H1 (cell line): ENCODE measurements around the gene RFC1. TPM values are rescaled to one million over a fixed set of nuclear protein-coding genes. Genes with fewer than 3 reads are reported as not detected.

Source experiments
- CTCF ChIA-PET: fragments of 300-600 bp; sonication (Branson Sonifier 250); formaldehyde crosslinking; loops from one replicate; lab custom pipeline; 2021; ENCODE audit not compliant: partially characterized antibody; lab: Charles Lee
- POLR2A ChIA-PET: fragments of 300-600 bp; sonication (Branson Sonifier 250); formaldehyde crosslinking; loops from one replicate; lab custom pipeline; 2021; ENCODE audit warnings: inconsistent platforms; ENCODE audit not compliant: partially characterized antibody; lab: Charles Lee
- DNase-seq, 2 experiments: peaks; one replicate each; pipeline versions ENCODE4 v3.0.0 to v3.0.0-alpha.2; 2010 to 2022; ENCODE audit warnings: low spot score in 2 of 2, low read depth in 1 of 2, mixed read lengths in 1 of 2
- FAIRE-seq: peaks from 2 replicates; lab custom pipeline; 2011; peaks lifted over from hg19 to GRCh38; lab: Jason Lieb, UNC
- H2AFZ ChIP-seq: 2 replicates; pipeline ENCODE4 v1.8.1; 2012; ENCODE audit warnings: low read length, inconsistent platforms
- H2AK5ac ChIP-seq: 2 replicates; pipeline ENCODE4 v1.6.1; 2013; ENCODE audit warnings: low read depth, low read length
- H2BK120ac ChIP-seq: replicated peaks from 2 replicates; pipeline ENCODE3; 2013; ENCODE audit warnings: low read depth, low read length, inconsistent platforms
- H2BK12ac ChIP-seq: 2 replicates; pipeline ENCODE4 v1.6.1; 2013; ENCODE audit warnings: low read depth, low read length
- H2BK15ac ChIP-seq: 2 replicates; pipeline ENCODE4 v1.6.1; 2013; ENCODE audit warnings: low read length
- H2BK20ac ChIP-seq: 2 replicates; pipeline ENCODE4 v1.6.1; 2013; ENCODE audit warnings: low read length
- H2BK5ac ChIP-seq: 2 replicates; pipeline ENCODE4 v1.6.1; 2013; ENCODE audit warnings: low read depth, low read length
- H3K14ac ChIP-seq: 2 replicates; pipeline ENCODE4 v1.6.1; 2013; ENCODE audit warnings: inconsistent platforms; ENCODE audit not compliant: insufficient read length
- H3K18ac ChIP-seq: 2 replicates; pipeline ENCODE4 v1.6.1; 2013; ENCODE audit warnings: low read length; ENCODE audit errors: extremely low read depth
- H3K23ac ChIP-seq: 2 replicates; pipeline ENCODE4 v1.6.1; 2013; ENCODE audit warnings: inconsistent platforms; ENCODE audit not compliant: insufficient read length
- H3K23me2 ChIP-seq: 2 replicates; pipeline ENCODE4 v1.6.1; 2013; ENCODE audit warnings: low read depth, low read length
- H3K27ac ChIP-seq: 2 replicates; pipeline ENCODE4 v1.6.1; 2011; ENCODE audit warnings: low read depth, low read length, inconsistent platforms
- H3K27me3 ChIP-seq, 4 experiments: replicated peaks in 1 of 4; 1 replicate in 1 of 4; 2 replicates in 3 of 4; pipeline versions ENCODE4 v1.6.1 to v1.8.1; 2011 to 2013; ENCODE audit warnings: low read length in 3 of 4, mild to moderate bottlenecking in 3 of 4, inconsistent platforms in 2 of 4, mixed read lengths in 2 of 4, moderate library complexity in 1 of 4; ENCODE audit not compliant: control insufficient read depth in 3 of 4, insufficient read depth in 3 of 4; ENCODE audit errors: extremely low read depth in 1 of 4
- H3K36me3 ChIP-seq, 4 experiments: 2 replicates each; pipeline versions ENCODE4 v1.6.1 to v1.8.1; 2011 to 2013; ENCODE audit warnings: mild to moderate bottlenecking in 4 of 4, low read length in 3 of 4, moderate library complexity in 2 of 4, control low read depth in 1 of 4, inconsistent platforms in 1 of 4; ENCODE audit not compliant: insufficient read depth in 4 of 4, control insufficient read depth in 2 of 4
- H3K4ac ChIP-seq: replicated peaks from 2 replicates; pipeline ENCODE3; 2013; ENCODE audit warnings: low read length, low read depth, mixed read lengths, inconsistent platforms; ENCODE audit not compliant: insufficient read length
- H3K4me1 ChIP-seq, 4 experiments: replicated peaks in 1 of 4; 1 replicate in 1 of 4; 2 replicates in 3 of 4; pipeline versions ENCODE4 v1.6.1 to v1.8.1; 2011 to 2013; ENCODE audit warnings: low read length in 3 of 4, inconsistent platforms in 2 of 4, mixed read lengths in 1 of 4; ENCODE audit not compliant: insufficient read depth in 4 of 4, control insufficient read depth in 3 of 4
- H3K4me2 ChIP-seq, 2 experiments: 2 replicates each; pipeline versions ENCODE4 v1.6.1 to v1.8.1; 2011 to 2013; ENCODE audit warnings: low read depth in 2 of 2, low read length in 2 of 2, control low read depth in 1 of 2, inconsistent platforms in 1 of 2, mild to moderate bottlenecking in 1 of 2; ENCODE audit not compliant: insufficient read depth in 1 of 2
- H3K4me3 ChIP-seq, 4 experiments: fragments of 200-600, 300-600 bp in 1 of 4; sonication (generic), shearing (Covaris generic), sonication (Bioruptor Twin) in 1 of 4; 2 replicates each; pipeline versions ENCODE4 v1.5.1 to v1.8.1; 2011 to 2016; ENCODE audit warnings: low read length in 4 of 4, low read depth in 3 of 4, control low read depth in 2 of 4, inconsistent platforms in 2 of 4, mild to moderate bottlenecking in 2 of 4, mixed read lengths in 1 of 4, moderate library complexity in 1 of 4; ENCODE audit not compliant: insufficient read depth in 2 of 4; ENCODE audit errors: extremely low read depth in 1 of 4
- H3K56ac ChIP-seq: replicated peaks from 2 replicates; pipeline ENCODE3; 2013; ENCODE audit warnings: low read depth, mild to moderate bottlenecking, mixed read lengths, low read length, inconsistent platforms; ENCODE audit not compliant: insufficient read length
- H3K79me1 ChIP-seq: 2 replicates; pipeline ENCODE4 v1.6.1; 2013; ENCODE audit warnings: low read depth, low read length, control low read depth
- H3K79me2 ChIP-seq, 2 experiments: 2 replicates each; pipeline versions ENCODE4 v1.6.1 to v1.8.1; 2012 to 2013; ENCODE audit warnings: low read length in 2 of 2, mild to moderate bottlenecking in 2 of 2, inconsistent platforms in 1 of 2; ENCODE audit not compliant: insufficient read depth in 2 of 2, control insufficient read depth in 1 of 2
- H3K9ac ChIP-seq, 4 experiments: replicated peaks in 1 of 4; 1 replicate in 1 of 4; 2 replicates in 3 of 4; pipeline versions ENCODE4 v1.6.1 to v1.8.1; 2011 to 2013; ENCODE audit warnings: low read depth in 3 of 4, low read length in 3 of 4, control low read depth in 2 of 4, mild to moderate bottlenecking in 2 of 4, moderate library complexity in 2 of 4, inconsistent platforms in 1 of 4; ENCODE audit errors: extremely low read depth in 1 of 4
- H3K9me3 ChIP-seq, 2 experiments: 2 replicates each; pipeline versions ENCODE4 v1.6.1 to v1.8.1; 2012 to 2013; ENCODE audit warnings: mild to moderate bottlenecking in 2 of 2, moderate library complexity in 2 of 2, control low read depth in 1 of 2, inconsistent platforms in 1 of 2, low read depth in 1 of 2, low read length in 1 of 2, mixed read lengths in 1 of 2; ENCODE audit not compliant: insufficient read depth in 2 of 2
- H4K20me1 ChIP-seq, 2 experiments: replicated peaks in 1 of 2; 2 replicates each; pipeline versions ENCODE3 to v1.8.1; 2011 to 2013; ENCODE audit warnings: inconsistent platforms in 2 of 2, low read length in 2 of 2, mild to moderate bottlenecking in 1 of 2; ENCODE audit not compliant: insufficient read depth in 2 of 2, control insufficient read depth in 1 of 2
- H4K5ac ChIP-seq: 2 replicates; pipeline ENCODE4 v1.6.1; 2013; ENCODE audit warnings: low read length, low read depth, mixed read lengths, inconsistent platforms; ENCODE audit not compliant: insufficient read length
- H4K8ac ChIP-seq: 2 replicates; pipeline ENCODE4 v1.8.0; 2013; ENCODE audit warnings: mild to moderate bottlenecking, moderate library complexity, low read length, inconsistent platforms; ENCODE audit not compliant: insufficient read depth; ENCODE audit errors: extremely low read depth
- H4K91ac ChIP-seq: replicated peaks from 2 replicates; pipeline ENCODE3; 2013; ENCODE audit warnings: low read length, mixed read lengths, inconsistent platforms; ENCODE audit not compliant: insufficient read length
- BRCA1 ChIP-seq: IDR thresholded peaks from 2 replicates; pipeline ENCODE4 v1.6.1; 2012; ENCODE audit warnings: low read depth, low read length, improper control_type of control experiment
- HDAC2 ChIP-seq, 2 experiments: fragments of 300-600 bp in 1 of 2; sonication (generic) in 1 of 2; IDR thresholded peaks; 2 replicates each; pipeline ENCODE4 v1.6.1; 2011 to 2012; ENCODE audit warnings: low read depth in 2 of 2, low read length in 2 of 2, mild to moderate bottlenecking in 2 of 2, moderate library complexity in 2 of 2, borderline replicate concordance in 1 of 2, inconsistent platforms in 1 of 2
- KDM4A ChIP-seq: IDR thresholded peaks from one replicate; pipeline ENCODE4 v1.7.1; 2012; ENCODE audit warnings: low read depth, mild to moderate bottlenecking, moderate library complexity, low read length, inconsistent platforms; ENCODE audit not compliant: severe bottlenecking
- TAF1 ChIP-seq: IDR thresholded peaks from 2 replicates; pipeline ENCODE4 v1.6.1; 2011; ENCODE audit warnings: mild to moderate bottlenecking, low read depth, low read length
- WGBS, 2 experiments: shearing (Covaris generic) in 1 of 2; methylation state at CpG; one replicate each; pipeline versions ENCODE4 v1.1.6 to v1.1.7; 2013 to 2015; ENCODE audit warnings: low lambda C conversion rate in 2 of 2, mixed read lengths in 2 of 2, inconsistent platforms in 1 of 2, low coverage in 1 of 2, missing lambda C conversion rate in 1 of 2; ENCODE audit not compliant: insufficient replicate concordance in 2 of 2, insufficient coverage in 1 of 2, insufficient read length in 1 of 2; ENCODE audit errors: extremely low coverage in 1 of 2, missing lambda C conversion rate in 1 of 2; 5-methylcytosine and 5-hydroxymethylcytosine counted together
- polyA plus RNA-seq, 7 experiments: library from polyadenylated mRNA; depleted of rRNA in 3 of 7; stranded (reverse) in 5 of 7; unstranded in 2 of 7; fragments of >200 nt in 5 of 7; fragments of 200-250 nt in 2 of 7; gene quantifications; 1 replicate in 5 of 7; 2 replicates in 1 of 7; 4 replicates in 1 of 7; pipeline versions ENCODE4 v1.2.1 to v1.2.3, GENCODE V29; 2011 to 2013; ENCODE audit warnings: missing spikeins in 2 of 7, mixed read lengths in 2 of 7
- total RNA-seq: library from RNA; stranded (reverse); fragmentation: NEBNext Ultra II Directional; extraction: Animal tissue kit (Norgen Biotek cat#: 25700); gene quantifications from 2 replicates; pipeline ENCODE4 v1.2.1, GENCODE V29; 2021
- TF ChIP-seq, protein P1 (sequence below): IDR thresholded peaks from 2 replicates; pipeline ENCODE4 v1.6.1; 2012; ENCODE audit warnings: inconsistent platforms

RFC1 gene
- total and polyA plus RNA-seq, 2 of the 8 experiments (the other 6 are each of a cell fraction or from before 2014, with no cell fraction given), result 16.0 to 83.8 TPM

DNA sequence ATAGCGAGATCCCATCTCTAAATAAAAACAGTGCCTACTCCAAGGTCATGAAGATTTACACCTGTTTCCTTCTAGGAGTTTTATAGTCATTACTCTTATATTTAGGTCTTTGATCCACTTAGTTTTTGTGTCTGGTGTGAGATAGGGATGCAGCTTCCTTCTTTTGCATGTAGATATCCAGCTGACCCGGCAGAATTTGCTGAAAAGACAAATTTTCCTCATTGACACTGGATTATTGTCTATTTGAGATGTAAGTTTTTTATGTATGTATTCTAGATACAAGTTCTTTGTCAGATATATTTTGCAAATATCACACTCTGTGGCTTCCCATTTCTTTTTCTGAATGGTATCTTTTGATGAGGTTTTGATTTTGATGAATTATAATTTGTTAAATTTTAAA, 85.4 kb downstream of the RFC1 start:
- no peak overlapping the region for H4K91ac ChIP-seq
- no peak overlapping the region for H4K8ac ChIP-seq
- no peaks in the 10 kb centered on the region for H3K23me2 ChIP-seq
- no peak for FAIRE-seq
- no peak overlapping the region for H3K18ac ChIP-seq
- ChIA-PET CTCF (interaction anchor here (0.6 kb wide), 1 partner anchor 15 kb away, joined by 3 read pairs; no protein-coding TSS in a partner anchor), POLR2A (interaction anchor here (0.6 to 1.2 kb wide), 2 partner anchors 13 to 216 kb away, joined by 3 read pairs; no protein-coding TSS in a partner anchor)
- H3K9me3 ChIP-seq, result no peaks in the 10 kb centered on the region
- no peak overlapping the region for H2BK120ac ChIP-seq
- H3K9ac ChIP-seq, result no peak overlapping the region
- TF ChIP-seq, protein P1, sequence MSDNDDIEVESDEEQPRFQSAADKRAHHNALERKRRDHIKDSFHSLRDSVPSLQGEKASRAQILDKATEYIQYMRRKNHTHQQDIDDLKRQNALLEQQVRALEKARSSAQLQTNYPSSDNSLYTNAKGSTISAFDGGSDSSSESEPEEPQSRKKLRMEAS, result no peak
- TF ChIP-seq TAF1 (no peak), KDM4A (no peak), HDAC2 (IDR thresholded peaks at IDR 0.05; ENCODE audit: borderline replicate concordance in 1 of 2, low read depth in 2 of 2, low read length in 2 of 2) (no peak), BRCA1 (no peak)
- H3K4ac ChIP-seq, result no peak overlapping the region
- no peak overlapping the region for H2AK5ac ChIP-seq
- H3K23ac ChIP-seq, result no peak overlapping the region
- no peak overlapping the region for H3K14ac ChIP-seq
- no peak for DNase-seq
- H4K5ac ChIP-seq, result no peak overlapping the region
- H3K36me3 ChIP-seq, result peaks cover 0 to 18% (median 2%) of the 10 kb centered on the region in 4 experiments; a peak in 3 of 8 replicates
- no peak overlapping the region for H2BK20ac ChIP-seq
- H3K4me3 ChIP-seq, result no peak overlapping the region
- no peak overlapping the region for H2BK5ac ChIP-seq
- no peaks in the 10 kb centered on the region for H4K20me1 ChIP-seq
- no peaks in the 10 kb centered on the region for H3K4me1 ChIP-seq
- no peak overlapping the region for H3K27ac ChIP-seq
- 88% methylated on average over 2 of the region's 2 CpGs; no CpG with 5 or more reads in 1 of the 2 experiments for WGBS, 2 experiments
- no peak overlapping the region for H3K56ac ChIP-seq
- H2AFZ ChIP-seq, result no peak overlapping the region
- H3K27me3 ChIP-seq, result no peaks in the 10 kb centered on the region
- H2BK12ac ChIP-seq, result no peak overlapping the region
- H2BK15ac ChIP-seq, result no peak overlapping the region
- H3K79me1 ChIP-seq, result no peaks in the 10 kb centered on the region
- no peak overlapping the region for H3K4me2 ChIP-seq
- H3K79me2 ChIP-seq, result no peaks in the 10 kb centered on the region
